Embryonic facial prominence (tissue), 1 donor: ENCODE measurements around the gene ATXN1.

Experiments used
- DNase-seq: peaks from one replicate; pipeline ENCODE4 v3.0.0-alpha.2; 2016; ENCODE audit errors: extremely low spot score

The ATXN1 gene

DNA sequence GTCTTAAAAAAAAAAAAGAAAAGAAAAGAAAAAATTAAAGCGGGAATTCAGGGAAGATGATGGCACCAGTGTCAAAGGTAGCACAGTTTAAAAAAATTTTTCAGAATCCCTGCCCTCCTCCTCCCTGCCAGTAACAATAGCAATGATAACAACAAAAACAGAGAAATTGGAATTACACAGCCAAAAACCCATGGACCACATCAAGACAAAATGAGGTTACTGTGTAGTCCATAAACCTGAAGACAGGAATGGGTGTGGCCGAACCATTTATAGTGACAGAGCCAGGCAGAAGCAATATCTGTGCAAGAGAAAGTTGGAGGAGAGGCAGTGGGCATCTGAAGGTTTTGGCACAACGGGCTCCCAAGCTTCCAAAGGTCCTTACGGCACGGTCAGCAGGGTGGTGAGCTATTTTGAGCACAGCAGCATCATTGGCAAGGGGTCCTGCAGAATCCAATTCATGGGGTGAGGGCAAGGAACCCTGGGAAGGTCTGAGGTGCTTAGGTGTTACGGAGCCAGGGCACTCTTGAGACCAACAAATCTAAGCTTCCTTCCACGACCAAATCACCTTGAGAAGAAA is 320.5 kb downstream of the ATXN1 start:
- no peak for DNase-seq

GRCh38 chr6:16438718-16439591 is 322.3 kb downstream of the ATXN1 start:
- DNase-seq: no peak

- DNase-seq: no peak
Measured at GRCh38 chr6:16437984-16438383, 323.3 kb downstream of the ATXN1 start.

- no peak for DNase-seq
Measured at GRCh38 chr6:16437095-16437494, 324.2 kb downstream of the ATXN1 start.

- no peak for DNase-seq
Measured at GRCh38 chr6:16436550-16436949, 324.7 kb downstream of the ATXN1 start.

GRCh38 chr6:16434885-16435284 is 326.4 kb downstream of the ATXN1 start:
- no peak for DNase-seq

GRCh38 chr6:16433338-16433890 is 327.8 kb downstream of the ATXN1 start:
- no peak for DNase-seq

DNA sequence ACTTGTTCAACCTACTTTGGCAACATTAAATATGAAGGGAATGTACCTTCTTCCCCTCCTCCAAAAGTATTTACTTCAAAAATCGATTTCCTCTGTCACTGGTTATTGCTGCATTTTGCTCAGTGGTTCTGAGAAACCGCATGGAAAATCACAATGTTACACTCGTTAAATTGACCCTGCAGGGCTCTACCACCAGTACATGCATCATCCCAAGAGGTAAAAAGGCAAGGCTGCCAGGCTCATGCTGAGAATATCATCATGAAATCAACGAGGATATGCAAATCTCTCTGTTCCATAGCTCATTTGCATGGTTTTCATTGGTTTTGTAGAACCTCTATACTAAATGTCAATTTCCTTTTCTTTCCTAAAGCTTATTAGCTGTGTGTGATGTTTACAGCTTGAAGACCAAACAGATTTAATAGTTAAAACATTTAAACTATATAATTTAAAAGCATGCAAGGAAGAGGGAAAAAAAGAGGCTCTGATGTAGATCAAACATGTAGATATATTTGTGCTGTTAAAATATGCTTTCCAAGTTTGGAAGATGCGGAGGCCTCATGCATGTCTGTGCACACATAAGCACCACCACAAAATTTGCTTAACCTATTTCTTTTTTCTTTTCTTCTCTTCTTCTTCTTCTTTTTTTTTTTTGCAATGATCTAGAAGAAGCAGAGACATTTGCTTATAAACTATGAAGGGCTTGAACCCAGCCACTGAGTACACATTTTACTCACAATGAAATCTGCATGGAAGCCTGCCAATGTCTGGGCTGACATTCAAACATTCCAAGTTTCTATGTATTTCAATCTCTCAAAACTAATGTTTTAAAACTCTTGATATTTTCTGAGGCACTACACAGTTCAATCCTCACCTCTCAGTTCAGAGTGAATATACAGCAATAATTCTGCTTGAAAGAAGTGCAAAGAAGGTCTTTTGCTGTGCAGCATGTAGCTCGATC is 328.9 kb downstream of the ATXN1 start:
- DNase-seq: no peak

GRCh38 chr6:16431106-16431505 is 330.2 kb downstream of the ATXN1 start:
- no peak for DNase-seq

- DNase-seq: no peak
Measured at GRCh38 chr6:16430391-16431089, 330.7 kb downstream of the ATXN1 start.

GRCh38 chr6:16429669-16430068 is 331.6 kb downstream of the ATXN1 start:
- no peak for DNase-seq

- no peak for DNase-seq
Measured at GRCh38 chr6:16427124-16427523, 334.1 kb downstream of the ATXN1 start.

- no peak for DNase-seq
Measured at GRCh38 chr6:16425881-16426615, 335.2 kb downstream of the ATXN1 start.

DNA sequence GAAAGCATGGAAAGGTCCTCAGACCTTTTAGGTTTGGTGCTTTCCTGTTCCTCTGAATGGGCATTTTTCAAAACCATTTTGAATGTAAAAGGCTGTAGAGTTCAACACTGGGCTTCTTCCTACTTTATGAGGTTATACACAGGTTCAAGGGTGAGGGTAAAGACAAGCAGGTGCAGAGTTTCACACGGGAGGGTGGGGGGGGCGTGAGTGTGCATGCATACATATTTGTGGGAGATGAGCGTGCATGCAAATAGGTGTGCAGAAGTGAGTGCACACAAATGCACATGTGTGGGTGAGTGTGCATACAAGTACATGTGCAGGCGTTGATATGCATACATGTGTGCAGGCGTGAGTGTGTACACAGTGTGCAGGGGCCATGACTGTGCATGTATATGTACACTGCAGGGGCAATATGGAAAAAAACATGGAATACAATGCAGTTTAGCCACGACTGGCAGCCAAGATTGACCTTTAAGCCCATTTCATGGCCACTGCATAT is 339.7 kb downstream of the ATXN1 start:
- DNase-seq: no peak

DNA sequence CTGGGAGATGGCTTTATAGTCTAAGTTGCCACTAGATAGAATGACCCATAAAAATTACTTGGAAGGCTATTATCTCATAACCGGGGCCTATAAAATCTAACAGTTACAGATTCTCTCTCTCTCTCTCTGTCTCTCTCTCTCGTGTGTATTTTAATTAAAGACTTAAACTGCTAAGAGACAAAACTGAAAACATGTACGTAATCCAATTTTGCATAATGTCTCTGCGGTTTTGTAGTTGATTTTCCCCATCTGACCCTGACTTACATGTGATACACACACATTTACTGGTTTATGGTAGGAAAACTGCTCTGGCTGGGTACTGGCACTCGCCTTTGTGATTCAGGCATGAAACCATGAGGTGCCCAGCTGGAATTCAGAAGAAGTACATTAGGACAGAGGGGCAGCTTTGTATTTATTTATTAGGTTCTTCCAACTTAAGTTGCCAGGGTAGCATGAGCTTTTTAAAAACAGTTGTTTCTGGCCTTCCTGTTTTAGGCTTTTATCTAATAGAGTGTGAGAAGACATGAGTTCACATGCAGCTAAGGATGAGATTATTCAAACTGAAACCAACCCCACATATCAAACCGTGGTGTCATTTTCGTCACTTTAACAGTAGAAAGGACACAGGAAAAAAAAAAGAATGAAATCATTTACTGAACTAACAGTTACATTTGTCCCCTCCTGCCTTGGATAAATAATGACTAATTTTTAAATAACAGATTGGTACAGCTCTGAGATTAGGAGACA is 340.4 kb downstream of the ATXN1 start:
- DNase-seq: no peak

DNA sequence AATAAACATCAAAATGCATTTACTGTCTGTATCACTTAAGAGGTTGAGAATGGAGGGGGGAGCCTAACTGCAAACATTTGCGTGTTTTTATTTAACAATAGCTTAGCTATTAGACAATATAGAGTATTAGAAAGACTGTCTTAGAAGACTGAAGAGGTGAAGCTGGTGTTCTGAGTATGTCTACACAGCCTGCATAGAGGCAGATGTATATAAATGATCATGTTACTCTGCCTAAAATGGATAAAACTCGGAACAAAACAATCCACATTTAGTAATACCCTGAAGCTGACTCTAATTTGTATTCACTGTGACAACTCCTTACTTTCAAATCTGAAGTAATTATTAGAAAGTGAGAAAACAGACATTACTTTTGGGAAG is 340.9 kb downstream of the ATXN1 start:
- no peak for DNase-seq

DNA sequence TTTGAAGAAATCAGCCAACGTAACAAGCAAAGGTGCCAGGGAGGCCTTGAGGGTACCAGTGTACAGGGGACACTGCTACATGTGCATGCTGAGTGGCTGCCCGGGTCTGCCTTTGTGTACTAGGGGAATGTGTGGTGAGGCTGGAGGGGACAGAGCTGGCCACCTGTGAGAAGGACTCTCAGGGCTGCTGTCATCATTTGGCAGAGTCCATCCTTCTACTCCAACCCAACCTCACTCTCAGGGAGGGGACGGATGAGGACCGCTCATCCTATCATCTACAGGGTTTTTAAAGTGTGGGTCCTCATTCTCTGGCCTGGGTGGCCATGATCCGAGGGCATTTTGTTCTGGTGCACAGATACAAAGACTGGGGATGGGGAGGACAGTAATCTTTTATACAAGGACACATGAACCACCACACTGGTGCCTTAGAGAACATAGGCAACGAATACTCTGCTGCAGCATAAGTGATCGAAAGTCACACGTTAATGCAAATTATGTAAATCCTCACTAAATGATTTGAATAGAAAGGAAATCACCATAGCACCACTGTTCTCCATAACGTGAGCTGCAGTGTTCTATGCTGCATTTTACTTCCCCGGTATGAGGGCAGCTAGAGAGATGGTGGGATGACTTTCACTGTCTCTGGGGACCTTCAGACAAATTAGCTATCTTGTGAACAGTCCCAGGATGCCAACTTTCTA is 341.5 kb downstream of the ATXN1 start:
- DNase-seq: no peak

GRCh38 chr6:16418151-16418550 is 343.1 kb downstream of the ATXN1 start:
- DNase-seq: no peak

GRCh38 chr6:16415677-16416076 is 345.6 kb downstream of the ATXN1 start:
- no peak for DNase-seq
